ENCODE data around the gene DNAJC4. TPM values are rescaled to one million over a fixed set of nuclear protein-coding genes. Genes with fewer than 3 reads are reported as not detected.

The DNAJC4 gene
- total and polyA plus RNA-seq, 9 of the 15 experiments (the other 6 are each of a cell fraction or from before 2014, with no cell fraction given): 4.0 to 32.6 (median 19.9) TPM

GRCh38 chr11:64261556-64262080, 31.3 kb downstream of the DNAJC4 start:
- Histone ChIP-seq H3K4me2 (ENCODE audit: insufficient read depth, low read length) (no peak overlapping the region), H3K4me1 (replicated peaks in 1 of 2; ENCODE audit: control insufficient read depth in 2 of 2, insufficient read depth in 2 of 2, low read length in 2 of 2) (peaks cover 0 to 42% of the 10 kb centered on the region in 2 experiments; a peak in 2 of 5 replicates), H3K27me3 (ENCODE audit: control insufficient read depth in 2 of 2, insufficient read depth in 2 of 2, low read length in 2 of 2) (no peaks in the 10 kb centered on the region), H2AFZ (ENCODE audit: low read depth, low read length) (no peak overlapping the region), H3K27ac (ENCODE audit: extremely low read depth, low read depth, low read length) (no peak overlapping the region), H3K9me3 (replicated peaks; ENCODE audit: control insufficient read depth, insufficient read depth, low read depth, low read length) (no peaks in the 10 kb centered on the region), H3K79me2 (ENCODE audit: control insufficient read depth, insufficient read depth, low read length) (no peaks in the 10 kb centered on the region), H3K9me1 (ENCODE audit: control insufficient read depth, insufficient read depth, low read length) (no peaks in the 10 kb centered on the region), H3K4me3 (no peak overlapping the region), H4K20me1 (replicated peaks; ENCODE audit: control insufficient read depth, insufficient read depth, low read length) (0 out of 2 replicates have a peak, but pooled peaks cover 4% of the 10 kb centered on the region), H3K9ac (ENCODE audit: insufficient read depth in 1 of 2, low read depth in 2 of 2, low read length in 2 of 2) (no peak overlapping the region; a peak in 1 of 4 replicates), H3K36me3 (ENCODE audit: control insufficient read depth, insufficient read depth, low read length) (peaks cover 90% of the 10 kb centered on the region)
- DNase-seq (ENCODE audit: extremely low read depth in 1 of 4, low spot score in 3 of 4) (no peak), ATAC-seq (no peak), FAIRE-seq (no peak)
- in situ Hi-C loops (cut with MboI) (no loop called here), intact Hi-C loops (cut with micrococcal nuclease) (no loop called here)
- CTCF ChIA-PET (ENCODE audit: low intra/inter-chr PET ratio): no interaction called here
- 89% methylated on average over 12 of the region's 18 CpGs for WGBS (ENCODE audit: insufficient coverage, low coverage, missing lambda C conversion rate)
- TF ChIP-seq ZBTB26 (CRISPR knock-in tag; IDR thresholded peaks at IDR 0.05): no peak
- no peak for TF ChIP-seq ZNF444 (CRISPR knock-in tag; IDR thresholded peaks at IDR 0.05)
- no peak for TF ChIP-seq NFIX (CRISPR knock-in tag; IDR thresholded peaks at IDR 0.05; ENCODE audit: low read depth)
- TF ChIP-seq HNRNPL (IDR thresholded peaks at IDR 0.05; ENCODE audit: low read depth, low read length): no peak
- TF ChIP-seq MTA1 (IDR thresholded peaks at IDR 0.05; ENCODE audit: borderline replicate concordance): no peak
- no peak for TF ChIP-seq ZNF134 (CRISPR knock-in tag; conservative IDR thresholded peaks at IDR 0.05)
- no peak for TF ChIP-seq SRSF9 (IDR thresholded peaks at IDR 0.05; ENCODE audit: borderline replicate concordance, low read depth, low read length)
- TF ChIP-seq ELF4 (CRISPR knock-in tag; IDR thresholded peaks at IDR 0.05): no peak
- TF ChIP-seq ZNF133 (CRISPR knock-in tag; IDR thresholded peaks at IDR 0.05): no peak
- no peak for TF ChIP-seq MGA (IDR thresholded peaks at IDR 0.05)
- no TSS peak for BruUV-seq (replicated peaks)
- POLR2A ChIA-PET: interaction anchor here (0.6 to 1.2 kb wide), 5 partner anchors 10 to 428 kb away, joined by 3 to 7 read pairs (median 4); partner anchors contain the start of gene PLCB3
